ENCODE results near the gene GMFB.

The GMFB gene

GRCh38 chr14:54471641-54472040 lies 17.1 kb downstream of the GMFB start:
- no peak for ATAC-seq
- TF ChIP-seq ARNTL (CRISPR knock-in tag; IDR thresholded peaks at IDR 0.05; ENCODE audit: borderline replicate concordance, low read depth) (no peak), ZNF565 (CRISPR knock-in tag; conservative IDR thresholded peaks at IDR 0.05; ENCODE audit: low read depth) (no peak), ZNF8 (CRISPR knock-in tag; IDR thresholded peaks at IDR 0.05) (no peak), ISL1 (CRISPR knock-in tag; IDR thresholded peaks at IDR 0.05) (no peak), TCF4 (CRISPR knock-in tag; IDR thresholded peaks at IDR 0.05; ENCODE audit: borderline replicate concordance) (no peak), ZFP30 (CRISPR knock-in tag; IDR thresholded peaks at IDR 0.05) (no peak), TSHZ2 (CRISPR knock-in tag; IDR thresholded peaks at IDR 0.05) (no peak), SNAI2 (CRISPR knock-in tag; IDR thresholded peaks at IDR 0.05) (no peak), ESRRG (CRISPR knock-in tag; IDR thresholded peaks at IDR 0.05) (no peak), BACH2 (CRISPR knock-in tag; IDR thresholded peaks at IDR 0.05; ENCODE audit: borderline replicate concordance) (no peak), PPARA (CRISPR knock-in tag; IDR thresholded peaks at IDR 0.05; ENCODE audit: borderline replicate concordance) (no peak), RARB (CRISPR knock-in tag; IDR thresholded peaks at IDR 0.05) (no peak), CREB5 (CRISPR knock-in tag; IDR thresholded peaks at IDR 0.05; ENCODE audit: low read depth) (no peak), ZNF70 (CRISPR knock-in tag; IDR thresholded peaks at IDR 0.05) (no peak), ZFP3 (CRISPR knock-in tag; IDR thresholded peaks at IDR 0.05) (no peak), TOX (CRISPR knock-in tag; IDR thresholded peaks at IDR 0.05; ENCODE audit: borderline replicate concordance) (no peak), CSDC2 (CRISPR knock-in tag; IDR thresholded peaks at IDR 0.05) (no peak), PATZ1 (CRISPR knock-in tag; IDR thresholded peaks at IDR 0.05; ENCODE audit: borderline replicate concordance) (no peak)

GRCh38 chr14:54470701-54471100 lies 18.1 kb downstream of the GMFB start:
- TF ChIP-seq ZNF8 (CRISPR knock-in tag; IDR thresholded peaks at IDR 0.05) = no peak
- no peak for TF ChIP-seq GLIS3 (CRISPR knock-in tag; IDR thresholded peaks at IDR 0.05)
- no peak for TF ChIP-seq ARNTL (CRISPR knock-in tag; IDR thresholded peaks at IDR 0.05; ENCODE audit: borderline replicate concordance, low read depth)
- no peak for TF ChIP-seq RARB (CRISPR knock-in tag; IDR thresholded peaks at IDR 0.05)
- TF ChIP-seq CREB5 (CRISPR knock-in tag; IDR thresholded peaks at IDR 0.05; ENCODE audit: low read depth) = no peak
- no peak for TF ChIP-seq ZNF565 (CRISPR knock-in tag; conservative IDR thresholded peaks at IDR 0.05; ENCODE audit: low read depth)
- no peak for TF ChIP-seq ZNF70 (CRISPR knock-in tag; IDR thresholded peaks at IDR 0.05)
- TF ChIP-seq ZC3H10 (CRISPR knock-in tag; IDR thresholded peaks at IDR 0.05) = no peak
- no peak for TF ChIP-seq TOX (CRISPR knock-in tag; IDR thresholded peaks at IDR 0.05; ENCODE audit: borderline replicate concordance)
- no peak for TF ChIP-seq ESRRG (CRISPR knock-in tag; IDR thresholded peaks at IDR 0.05)
- no peak for TF ChIP-seq OSR1 (CRISPR knock-in tag; IDR thresholded peaks at IDR 0.05)
- TF ChIP-seq CSRNP3 (CRISPR knock-in tag; IDR thresholded peaks at IDR 0.05) = no peak
- no peak for TF ChIP-seq TCF4 (CRISPR knock-in tag; IDR thresholded peaks at IDR 0.05; ENCODE audit: borderline replicate concordance)
- TF ChIP-seq PPARA (CRISPR knock-in tag; IDR thresholded peaks at IDR 0.05; ENCODE audit: borderline replicate concordance) = no peak
- no peak for TF ChIP-seq CSDC2 (CRISPR knock-in tag; IDR thresholded peaks at IDR 0.05)
- TF ChIP-seq SNAI2 (CRISPR knock-in tag; IDR thresholded peaks at IDR 0.05) = no peak
- TF ChIP-seq ZFP3 (CRISPR knock-in tag; IDR thresholded peaks at IDR 0.05) = no peak
- TF ChIP-seq ZFP30 (CRISPR knock-in tag; IDR thresholded peaks at IDR 0.05) = no peak
- no peak for TF ChIP-seq ISL1 (CRISPR knock-in tag; IDR thresholded peaks at IDR 0.05)
- no peak for TF ChIP-seq POU6F1 (CRISPR knock-in tag; IDR thresholded peaks at IDR 0.05; ENCODE audit: borderline replicate concordance, low read depth)

More at GRCh38 chr14:54470701-54471100, 18.1 kb downstream of the GMFB start:
- peak; percentile 25 for ATAC-seq

All from SK-N-SH treated with all-trans-retinoic acid at 6 μM for 48 hours (cell line).